Common myeloid progenitor, CD34-positive (primary cell): ENCODE data around the gene AGMAT.

Experiments used
- CTCF ChIA-PET: fragments of 350-600 bp; sonication (Branson Sonifier 250); formaldehyde crosslinking; loops from one replicate; lab custom pipeline; 2021; ENCODE audit warnings: antibody characterized with exemption; lab: Charles Lee
- POLR2A ChIA-PET: fragments of 350-600 bp; sonication (Branson Sonifier 250); formaldehyde crosslinking; loops from one replicate; lab custom pipeline; 2021; ENCODE audit warnings: antibody characterized with exemption; lab: Charles Lee
- DNase-seq, 3 donors: peaks; one replicate each; pipeline versions ENCODE4 v3.0.0 to v3.0.0-alpha.2; 2013
- H3K27ac ChIP-seq, 2 experiments: 1 replicate in 1 of 2; 2 replicates in 1 of 2; pipeline ENCODE4 v1.7.0; 2013; ENCODE audit warnings: inconsistent platforms in 2 of 2, low read length in 2 of 2, mild to moderate bottlenecking in 2 of 2, low read depth in 1 of 2, moderate library complexity in 1 of 2; ENCODE audit not compliant: severe bottlenecking in 2 of 2, insufficient read depth in 1 of 2, poor library complexity in 1 of 2
- H3K27me3 ChIP-seq, 5 experiments: replicated peaks in 2 of 5; 1 replicate in 3 of 5; 2 replicates in 2 of 5; pipeline versions ENCODE4 v1.6.1 to v1.7.0; 2013; ENCODE audit warnings: low read length in 4 of 5, mild to moderate bottlenecking in 2 of 5, moderate library complexity in 2 of 5, inconsistent platforms in 1 of 5; ENCODE audit not compliant: insufficient read depth in 5 of 5, control insufficient read depth in 4 of 5
- H3K36me3 ChIP-seq, 4 experiments: 1 replicate in 2 of 4; 2 replicates in 2 of 4; pipeline versions ENCODE4 v1.6.1 to v1.7.0; 2013; ENCODE audit warnings: low read length in 3 of 4, control low read depth in 1 of 4, mild to moderate bottlenecking in 1 of 4; ENCODE audit not compliant: control insufficient read depth in 4 of 4, insufficient read depth in 4 of 4
- H3K4me1 ChIP-seq, 4 experiments: 1 replicate in 3 of 4; 2 replicates in 1 of 4; pipeline versions ENCODE4 v1.6.1 to v1.7.1; 2013; ENCODE audit warnings: low read length in 3 of 4, mild to moderate bottlenecking in 3 of 4, control low read depth in 1 of 4, inconsistent platforms in 1 of 4, moderate library complexity in 1 of 4; ENCODE audit not compliant: control insufficient read depth in 4 of 4, insufficient read depth in 4 of 4; ENCODE audit errors: control extremely low read depth in 1 of 4
- H3K4me3 ChIP-seq, 7 experiments: 1 replicate in 4 of 7; 2 replicates in 3 of 7; pipeline versions ENCODE4 v1.5.1 to v1.7.0; 2013; ENCODE audit warnings: mild to moderate bottlenecking in 7 of 7, low read length in 6 of 7, moderate library complexity in 6 of 7, inconsistent platforms in 2 of 7, low read depth in 2 of 7, control low read depth in 1 of 7; ENCODE audit not compliant: insufficient read depth in 4 of 7, control insufficient read depth in 1 of 7; ENCODE audit errors: extremely low read depth in 1 of 7
- H3K9me3 ChIP-seq, 5 experiments: 1 replicate in 4 of 5; 2 replicates in 1 of 5; pipeline versions ENCODE4 v1.6.1 to v1.7.1; 2013; ENCODE audit warnings: low read length in 4 of 5, mild to moderate bottlenecking in 2 of 5, inconsistent platforms in 1 of 5, low read depth in 1 of 5, moderate library complexity in 1 of 5; ENCODE audit not compliant: control insufficient read depth in 4 of 5, insufficient read depth in 2 of 5; ENCODE audit errors: control extremely low read depth in 1 of 5
- WGBS: methylation state at CpG from one replicate; pipeline ENCODE4 v1.1.5; 2013; ENCODE audit not compliant: insufficient coverage; 5-methylcytosine and 5-hydroxymethylcytosine counted together

Gene AGMAT

GRCh38 chr1:15575549-15576150 lies 9.2 kb downstream of the AGMAT start:
- H3K4me1 ChIP-seq: no peaks in the 10 kb centered on the region
- no peak overlapping the region for H3K4me3 ChIP-seq
- no peaks in the 10 kb centered on the region for H3K9me3 ChIP-seq
- DNase-seq: no peak
- whole genome bisulfite sequencing: 100% methylated on average over 2 of the region's 7 CpGs
- H3K27ac ChIP-seq: no peak overlapping the region
- POLR2A ChIA-PET: no interaction called here
- CTCF ChIA-PET: no interaction called here
- H3K27me3 ChIP-seq: no peaks in the 10 kb centered on the region
- H3K36me3 ChIP-seq: peaks cover 0 to 8% (median 5%) of the 10 kb centered on the region in 4 experiments

GRCh38 chr1:15574741-15575140 lies 10.1 kb downstream of the AGMAT start:
- no peak for DNase-seq
- no peak overlapping the region for H3K27ac ChIP-seq
- CTCF ChIA-PET: no interaction called here
- H3K9me3 ChIP-seq: no peaks in the 10 kb centered on the region
- peaks cover 2 to 14% (median 10%) of the 10 kb centered on the region in 4 experiments for H3K36me3 ChIP-seq
- POLR2A ChIA-PET: no interaction called here
- H3K4me3 ChIP-seq: no peak overlapping the region
- WGBS: 100% methylated on average over 6 of the region's 6 CpGs
- no peaks in the 10 kb centered on the region for H3K27me3 ChIP-seq
- no peaks in the 10 kb centered on the region for H3K4me1 ChIP-seq

GRCh38 chr1:15573477-15573876 lies 11.4 kb downstream of the AGMAT start:
- Histone ChIP-seq H3K27ac (no peak overlapping the region), H3K4me1 (no peaks in the 10 kb centered on the region), H3K9me3 (no peaks in the 10 kb centered on the region), H3K36me3 (peaks cover 5 to 24% (median 18%) of the 10 kb centered on the region in 4 experiments), H3K4me3 (no peak overlapping the region), H3K27me3 (no peaks in the 10 kb centered on the region)
- POLR2A ChIA-PET: no interaction called here
- 100% methylated on average over 6 of the region's 9 CpGs for WGBS
- DNase-seq: no peak
- CTCF ChIA-PET: interaction anchor here (0.6 to 0.7 kb wide), 2 partner anchors 8 to 328 kb away, joined by 3 read pairs; no protein-coding TSS in a partner anchor

GRCh38 chr1:15571266-15571665 lies 13.6 kb downstream of the AGMAT start:
- no peak for DNase-seq
- Histone ChIP-seq H3K27me3 (no peaks in the 10 kb centered on the region), H3K9me3 (no peaks in the 10 kb centered on the region), H3K36me3 (peaks cover 8 to 46% (median 37%) of the 10 kb centered on the region in 4 experiments), H3K4me3 (no peak overlapping the region), H3K27ac (no peak overlapping the region), H3K4me1 (no peaks in the 10 kb centered on the region)
- ChIA-PET CTCF (interaction anchor here (1.2 kb wide), 1 partner anchor 15 kb away, joined by 3 read pairs; no protein-coding TSS in a partner anchor), POLR2A (no interaction called here)

- no peak for DNase-seq
- CTCF ChIA-PET: interaction anchor here (1.2 kb wide), 1 partner anchor 14 kb away, joined by 3 read pairs; no protein-coding TSS in a partner anchor
- POLR2A ChIA-PET: no interaction called here
- H3K4me1 ChIP-seq: no peaks in the 10 kb centered on the region
- no peak overlapping the region for H3K27ac ChIP-seq
- no peaks in the 10 kb centered on the region for H3K9me3 ChIP-seq
- 100% methylated on average over 1 of the region's 1 CpG for WGBS
- peaks cover 10 to 50% (median 41%) of the 10 kb centered on the region in 4 experiments for H3K36me3 ChIP-seq
- H3K4me3 ChIP-seq: no peak overlapping the region
- no peaks in the 10 kb centered on the region for H3K27me3 ChIP-seq
Measured at GRCh38 chr1:15570861-15571260, 14.0 kb downstream of the AGMAT start.

GRCh38 chr1:15568387-15569073 lies 16.3 kb downstream of the AGMAT start:
- no peaks in the 10 kb centered on the region for H3K27me3 ChIP-seq
- no peak for DNase-seq
- H3K4me3 ChIP-seq: no peak overlapping the region
- H3K27ac ChIP-seq: no peak overlapping the region
- no peaks in the 10 kb centered on the region for H3K4me1 ChIP-seq
- WGBS: 98% methylated on average over 17 of the region's 18 CpGs
- peaks cover 13 to 66% (median 53%) of the 10 kb centered on the region in 4 experiments for H3K36me3 ChIP-seq
- no peaks in the 10 kb centered on the region for H3K9me3 ChIP-seq
- ChIA-PET CTCF (no interaction called here), POLR2A (no interaction called here)

- no peaks in the 10 kb centered on the region for H3K9me3 ChIP-seq
- no peak overlapping the region for H3K4me3 ChIP-seq
- no peaks in the 10 kb centered on the region for H3K4me1 ChIP-seq
- DNase-seq: no peak
- WGBS: 97% methylated on average over 10 of the region's 12 CpGs
- H3K27me3 ChIP-seq: no peaks in the 10 kb centered on the region
- H3K27ac ChIP-seq: no peak overlapping the region
- ChIA-PET POLR2A (interaction anchor here (0.6 kb wide), 1 partner anchor 236 kb away, joined by 3 read pairs; no protein-coding TSS in a partner anchor), CTCF (no interaction called here)
- peaks cover 14 to 41% (median 27%) of the 10 kb centered on the region in 4 experiments for H3K36me3 ChIP-seq
Measured at GRCh38 chr1:15559189-15559810, 25.6 kb downstream of the AGMAT start.
